ENCODE measurements around the gene CNOT6.

- TF ChIP-seq CTCF (IDR thresholded peaks at IDR 0.05) (no peak), POLR2A (IDR thresholded peaks at IDR 0.05) (no peak)
These were observed 23.8 kb upstream of the CNOT6 start for GRCh38 chr5:180470361-180470760.

All from testis (tissue), 2 donors.